Renal cortex interstitium (tissue), 11 donors: Measurements from ENCODE around the gene MARK1. TPM values are rescaled to one million over a fixed set of nuclear protein-coding genes. Genes with fewer than 3 reads are reported as not detected.

ENCODE experiments used
- DNase-seq, 11 donors: peaks; one replicate each; pipeline ENCODE4 v3.0.0-alpha.2; 2013; ENCODE audit warnings: low read depth in 9 of 11, low spot score in 4 of 11; ENCODE audit errors: extremely low read depth in 1 of 11
- polyA plus RNA-seq, 3 donors: library from polyadenylated mRNA; unstranded; fragments of 120-200 nt; gene quantifications; one replicate each; pipeline ENCODE4 v1.2.1, GENCODE V29; 2013; ENCODE audit not compliant: insufficient read length in 3 of 3

Gene MARK1
- polyA plus RNA-seq, 3 donors: 8.9 to 10.9 (median 9.2) TPM

- peak in 2 of 11 donors; percentile 28 to 36 for DNase-seq
Observed at GRCh38 chr1:220521778-220522177, 6.2 kb upstream of the MARK1 start.

DNA sequence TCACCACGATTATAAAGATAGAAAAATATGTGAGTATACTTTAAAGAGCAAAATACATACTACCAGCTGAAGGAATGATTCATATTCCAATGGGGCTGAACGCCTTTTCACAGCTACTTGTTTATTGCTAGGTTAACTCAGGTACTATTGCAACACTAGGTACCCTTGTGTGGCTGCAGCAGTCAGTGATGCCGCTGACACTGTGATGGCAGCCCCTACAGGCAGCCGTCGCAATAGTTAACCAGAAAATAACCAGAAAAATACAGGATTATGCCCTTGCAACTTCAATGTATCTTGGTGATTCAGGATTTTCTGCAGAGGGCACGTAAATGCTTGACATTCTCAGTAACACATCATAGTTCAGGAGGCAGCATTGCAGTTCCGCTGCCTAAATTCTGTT, 1.6 kb upstream of the MARK1 start:
- no peak for DNase-seq

DNA sequence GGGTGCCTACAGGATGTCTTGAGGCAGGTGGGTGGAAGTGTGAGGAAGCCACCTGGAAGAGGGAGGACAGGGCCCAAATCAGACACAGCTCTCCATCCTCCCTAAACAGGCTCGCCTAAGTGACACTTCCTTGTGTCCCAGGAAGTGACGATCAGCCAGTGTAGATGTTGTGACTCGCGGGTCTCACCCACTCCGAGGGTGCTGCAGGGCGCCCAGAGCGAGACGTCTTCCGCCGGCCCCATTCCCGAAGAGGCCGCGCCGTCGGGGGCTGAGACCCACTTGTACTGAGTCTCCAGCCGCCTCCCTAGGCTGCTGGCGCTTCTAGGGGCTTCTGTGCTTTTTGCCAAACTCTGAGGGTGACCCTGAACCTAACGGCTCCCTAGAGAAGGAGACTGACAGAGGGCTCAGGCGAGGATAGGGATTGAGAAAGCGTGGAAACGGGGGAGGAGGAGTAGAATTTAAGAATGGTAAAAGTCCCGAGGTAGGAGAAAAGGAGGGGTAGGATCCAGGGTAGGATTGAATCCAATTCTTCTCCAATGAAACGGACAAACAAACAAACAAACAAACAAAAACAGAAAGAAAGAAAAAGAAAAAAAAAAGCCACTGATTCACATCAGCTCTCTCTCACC, 543 bp upstream of the MARK1 start:
- peak in 2 of 11 donors; percentile 14 to 15 for DNase-seq

DNA sequence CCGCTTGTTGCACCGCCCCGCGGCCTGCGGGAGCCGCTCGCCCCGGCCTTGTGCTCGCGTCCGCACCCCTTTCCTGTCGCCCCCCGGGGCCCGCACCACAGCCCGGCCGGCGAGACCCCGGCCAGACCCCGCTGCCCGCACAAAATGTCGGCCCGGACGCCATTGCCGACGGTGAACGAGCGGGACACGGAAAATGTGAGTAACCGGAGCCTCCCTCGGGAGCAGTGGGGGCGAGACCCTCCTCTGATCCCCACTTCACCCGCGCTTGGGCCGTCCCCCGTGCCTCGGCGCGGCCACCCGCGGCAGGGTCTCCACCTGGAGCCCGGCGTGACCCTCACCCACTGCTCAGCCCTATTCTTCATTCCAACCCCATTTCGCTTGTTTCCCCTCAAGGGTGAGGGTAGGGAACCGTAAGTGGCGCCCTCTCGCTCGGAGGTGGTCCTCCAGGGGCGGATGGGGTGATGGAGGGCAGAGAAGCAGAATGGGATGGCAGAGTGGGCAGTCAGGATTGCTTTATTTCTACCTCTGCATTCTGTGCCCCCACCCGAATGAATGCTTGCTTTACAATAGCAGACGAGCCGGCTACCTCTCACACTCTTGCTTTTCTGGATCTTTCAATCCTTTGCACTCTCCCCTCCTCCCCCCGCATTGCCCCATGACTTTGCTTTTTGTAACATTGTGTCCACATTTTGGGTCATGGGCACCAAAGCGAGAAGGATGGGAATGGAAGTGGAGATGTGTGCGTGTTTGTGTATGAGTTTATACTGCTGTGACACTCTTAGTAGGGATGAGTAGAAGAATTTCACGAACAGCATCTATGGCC, 954 bp downstream of the MARK1 start:
- peak in 3 of 11 donors; percentile 13 to 28 (median 22) for DNase-seq

DNA sequence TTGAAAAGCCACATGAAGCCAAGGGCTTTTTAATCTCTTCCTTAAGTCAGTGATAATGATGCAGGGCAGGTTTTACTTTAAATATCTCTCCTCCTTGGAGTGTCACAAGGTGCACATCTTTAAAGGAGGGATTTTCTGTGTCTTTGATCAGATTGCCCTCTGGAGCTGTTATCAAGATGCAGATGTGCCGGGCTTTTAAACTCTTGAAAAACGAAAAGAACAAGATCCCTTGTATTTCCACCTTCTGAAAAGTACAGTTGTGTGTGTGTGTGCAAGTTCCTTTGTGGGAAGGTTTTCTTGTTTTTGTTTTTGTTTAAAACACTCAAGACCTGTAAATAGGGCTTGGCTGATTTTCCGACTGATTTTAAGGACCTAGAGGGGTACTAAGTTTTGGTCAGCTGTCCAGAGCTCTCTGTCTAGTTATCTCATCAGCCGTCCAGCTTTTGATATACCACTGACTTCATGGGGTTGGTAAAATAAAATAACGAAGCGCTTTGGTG, 1.6 kb downstream of the MARK1 start:
- no peak for DNase-seq

DNA sequence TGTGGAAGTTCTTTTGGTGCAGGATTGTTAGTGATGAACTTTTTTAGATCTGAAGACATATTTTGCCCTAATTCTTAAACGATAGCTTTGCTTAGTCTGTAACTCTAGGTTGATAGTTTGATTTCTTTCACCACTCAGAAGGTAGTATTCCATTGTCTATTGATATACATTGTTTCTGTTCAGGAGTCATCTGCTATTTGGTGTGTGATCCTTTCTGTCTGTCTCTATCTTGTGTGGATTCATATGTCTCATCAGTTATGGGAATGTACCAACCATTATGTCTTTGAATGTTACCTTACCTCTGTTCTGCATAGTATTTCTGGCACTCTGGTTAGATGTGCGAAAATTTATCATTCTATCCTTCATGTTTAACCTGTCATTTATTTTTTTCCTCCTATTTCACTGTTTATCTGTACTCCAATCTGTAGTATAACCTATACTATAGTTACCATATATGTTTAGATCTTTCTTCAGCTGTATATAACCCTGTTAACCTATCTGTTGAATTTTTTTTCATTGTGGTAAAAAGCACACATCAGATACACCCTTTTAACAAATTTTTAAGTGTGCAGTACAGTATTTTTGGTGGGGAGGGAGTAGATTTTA, 5.7 kb downstream of the MARK1 start:
- DNase-seq: no peak

DNA sequence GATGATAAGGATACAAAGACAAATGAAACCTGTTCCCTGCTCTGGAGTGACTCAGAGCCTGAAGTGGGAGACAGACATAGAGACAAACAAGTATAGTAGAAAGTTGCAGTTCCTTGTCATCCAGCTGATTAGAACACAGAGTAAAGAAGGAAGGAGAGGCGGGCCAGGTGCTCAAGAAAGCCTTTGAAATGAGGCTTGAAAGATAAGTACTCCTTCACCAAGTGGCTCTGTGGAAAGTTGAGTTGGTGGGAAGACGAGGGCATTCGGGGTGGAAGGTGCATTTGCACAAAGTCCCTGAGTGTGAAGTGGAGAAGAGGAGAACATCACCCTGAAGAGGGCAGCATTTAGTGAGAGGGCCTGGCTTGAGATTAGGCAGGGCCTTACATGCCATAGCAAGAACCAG, 17.0 kb downstream of the MARK1 start:
- DNase-seq: no peak

DNA sequence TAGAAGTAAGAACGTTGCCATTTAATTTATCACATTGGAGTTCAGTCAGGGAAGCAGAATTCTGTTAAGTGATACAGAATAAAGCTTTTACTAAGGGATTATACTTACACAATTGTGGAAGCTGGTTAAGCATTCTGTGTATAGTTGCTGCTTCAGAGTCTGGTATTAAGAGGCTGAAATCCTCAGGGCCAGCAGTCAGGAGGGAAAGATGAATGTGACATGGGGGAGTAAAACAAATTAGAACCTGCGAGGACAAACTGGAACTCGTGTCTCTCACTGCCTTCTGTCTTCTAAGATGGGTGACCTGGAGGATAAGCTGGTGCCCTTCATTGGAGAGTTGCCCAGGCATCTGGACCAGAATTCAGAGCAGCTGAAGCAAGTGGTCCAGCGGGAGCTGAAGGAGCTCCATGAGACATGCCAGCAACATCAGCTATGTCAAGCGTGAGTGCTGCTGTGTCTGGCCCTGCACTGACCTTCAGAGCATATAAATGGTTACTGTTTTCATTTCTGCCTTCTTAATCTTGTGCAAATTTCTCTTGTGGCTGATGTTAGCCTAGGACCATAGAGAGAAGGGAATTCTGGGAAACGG, 23.0 kb downstream of the MARK1 start:
- no peak for DNase-seq

GRCh38 chr1:220551718-220552117, 23.8 kb downstream of the MARK1 start:
- DNase-seq: no peak

DNA sequence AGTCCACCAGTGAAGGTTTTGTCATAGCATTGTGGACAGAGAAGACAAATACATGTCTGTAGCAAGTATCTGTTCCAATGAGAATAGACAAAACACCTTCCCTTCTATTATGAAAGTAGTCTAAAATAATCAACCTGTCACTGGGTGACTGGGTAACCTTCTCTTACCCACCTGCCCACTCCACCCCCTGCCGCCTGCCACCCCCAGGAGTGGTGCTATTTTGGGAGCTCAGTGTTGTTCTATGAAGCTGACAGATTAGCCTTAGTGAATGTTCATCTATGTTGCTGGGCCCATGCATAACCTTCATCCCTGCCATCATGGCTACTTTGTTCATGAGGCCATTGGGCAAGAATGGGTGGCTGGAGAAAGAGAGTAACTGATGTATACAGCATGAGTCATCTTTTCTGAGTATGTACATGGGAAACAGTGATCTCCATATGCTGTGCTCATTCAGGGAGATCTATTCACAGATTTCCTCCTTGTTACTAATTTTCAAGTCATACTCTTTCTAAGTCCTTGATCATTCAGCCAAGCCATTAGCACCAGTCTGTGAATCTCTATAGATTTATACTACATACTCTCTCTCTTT, 24.8 kb downstream of the MARK1 start:
- DNase-seq: no peak

- no peak for DNase-seq
Observed at GRCh38 chr1:220556641-220557040, 28.7 kb downstream of the MARK1 start.

DNA sequence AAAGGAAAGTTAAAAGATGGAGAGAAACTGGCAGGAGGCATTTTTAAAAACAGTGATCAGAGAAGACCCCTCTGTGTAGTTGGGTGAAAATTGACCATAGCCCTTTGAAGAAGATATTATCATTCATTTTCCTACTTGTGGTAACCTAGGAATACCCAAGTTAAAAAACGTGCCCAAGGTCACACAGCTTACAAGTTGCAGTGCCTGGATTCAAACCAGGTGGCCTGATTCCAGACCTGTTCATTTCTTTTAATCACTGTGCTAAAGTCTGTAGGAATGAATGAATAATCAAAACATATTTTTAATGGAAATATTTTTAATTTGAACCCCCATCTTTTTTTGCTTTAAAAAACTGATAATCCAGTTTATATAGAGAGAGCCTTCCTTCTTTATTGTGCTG, 35.6 kb downstream of the MARK1 start:
- DNase-seq: no peak

- DNase-seq: no peak
Observed at GRCh38 chr1:220564216-220564615, 36.3 kb downstream of the MARK1 start.

DNA sequence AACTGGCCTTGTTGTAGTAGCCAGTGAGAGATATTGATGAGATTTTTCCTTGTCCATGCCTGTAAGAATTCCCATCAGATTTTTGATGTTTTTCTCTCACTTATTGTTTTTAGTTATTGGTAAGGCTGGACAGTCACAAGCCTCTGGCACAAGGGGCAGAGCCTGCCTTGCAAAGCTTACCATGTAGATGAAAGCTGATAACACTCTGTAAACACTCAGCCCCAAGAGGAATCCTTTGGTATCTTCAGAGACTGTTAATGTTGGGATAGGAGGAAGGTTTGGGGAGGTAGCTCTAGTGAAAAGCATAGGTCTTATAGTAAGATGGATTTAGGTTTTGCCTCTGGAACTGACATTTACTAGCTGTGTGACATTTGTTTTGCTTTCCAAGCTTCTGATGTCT, 37.7 kb downstream of the MARK1 start:
- no peak for DNase-seq

DNA sequence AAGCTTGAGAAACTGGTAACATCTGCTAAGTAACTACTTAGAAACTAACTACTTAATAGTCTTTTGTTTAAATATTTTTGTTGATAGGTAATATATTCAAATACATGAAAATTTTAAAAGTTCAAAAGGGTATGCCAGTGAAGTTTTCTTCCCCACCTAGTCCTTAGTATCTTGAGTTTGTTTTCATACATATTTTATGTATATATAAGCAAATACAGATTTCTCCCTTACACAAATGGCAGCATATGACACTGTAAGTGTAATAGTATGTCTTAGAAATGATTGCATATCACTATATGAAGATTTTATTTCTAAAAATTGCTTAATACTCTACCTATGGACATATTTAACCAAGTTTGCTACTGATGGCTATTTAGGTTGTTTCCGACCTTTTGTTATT, 38.9 kb downstream of the MARK1 start:
- DNase-seq: no peak

- no peak for DNase-seq
Observed at GRCh38 chr1:220572416-220572815, 44.5 kb downstream of the MARK1 start.

GRCh38 chr1:220573836-220574235, 45.9 kb downstream of the MARK1 start:
- DNase-seq: no peak

DNA sequence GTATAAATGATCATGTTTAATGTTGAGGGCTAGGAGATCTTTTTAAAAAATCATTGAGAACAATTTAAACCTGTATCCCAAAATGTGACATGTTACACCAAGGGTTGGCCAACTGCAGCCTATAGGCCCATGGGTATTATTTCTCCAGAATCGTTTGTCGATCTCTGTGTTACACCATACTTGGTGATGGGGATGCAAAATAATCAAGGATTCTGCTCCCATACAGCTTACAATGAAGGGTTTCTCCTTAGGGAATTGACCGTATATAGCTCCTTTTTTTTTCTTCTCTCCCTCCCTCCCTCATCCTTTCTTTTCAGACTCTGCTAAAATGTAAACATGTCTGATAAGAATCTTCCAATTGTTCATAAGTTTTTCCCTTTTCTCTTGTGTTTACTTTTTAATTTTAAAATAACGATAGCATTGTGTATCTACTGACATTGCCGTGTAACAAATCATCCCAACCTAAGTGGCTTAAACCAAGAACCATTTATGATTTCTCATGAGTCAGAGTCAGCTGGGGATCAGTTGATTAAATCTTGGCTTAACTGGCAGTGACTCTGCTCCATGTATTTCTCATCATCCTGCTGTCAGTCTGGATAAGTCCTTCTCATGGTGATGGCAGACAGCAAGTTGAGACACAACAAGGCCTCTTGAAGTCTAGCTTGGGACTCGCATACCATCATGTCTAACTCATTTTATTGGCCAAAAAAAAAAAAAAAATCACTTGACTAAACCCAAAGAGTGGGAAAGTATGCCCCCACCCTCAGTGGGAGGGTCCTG, 48.0 kb downstream of the MARK1 start:
- no peak for DNase-seq

GRCh38 chr1:220577926-220578325, 50.0 kb downstream of the MARK1 start:
- no peak for DNase-seq
